ENCODE data around the gene MAPKAP1.

MAPKAP1 gene

DNA sequence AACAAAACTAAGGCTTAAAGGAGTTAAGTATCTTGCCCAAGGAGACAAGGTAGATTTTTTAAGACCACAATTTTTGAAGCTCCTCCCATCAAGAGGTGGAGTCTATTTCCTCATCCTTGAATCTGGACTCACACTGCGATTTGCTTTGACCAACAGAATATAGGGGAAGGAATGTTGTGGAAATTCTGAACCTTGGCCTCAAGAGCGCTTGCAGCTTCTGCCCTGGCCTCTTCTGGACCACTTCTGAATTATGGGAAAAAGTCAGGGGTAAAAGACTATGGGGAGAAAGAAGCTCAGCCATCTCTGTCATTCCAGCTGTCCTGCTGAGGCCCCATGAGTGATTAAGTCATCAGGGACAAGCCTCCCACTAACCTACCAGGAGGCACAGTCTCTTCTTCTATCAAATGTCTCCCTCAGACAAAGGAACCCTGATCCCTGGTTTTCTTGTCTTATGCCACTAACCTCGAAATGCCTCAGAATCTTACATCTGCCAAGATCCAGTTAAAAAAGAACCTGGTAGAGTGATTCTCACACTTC lies 25.9 kb downstream of the MAPKAP1 start:
- no peak for ATAC-seq

GRCh38 chr9:125680445-125680844 lies 26.6 kb downstream of the MAPKAP1 start:
- ATAC-seq: no peak
- TF ChIP-seq, protein P1, sequence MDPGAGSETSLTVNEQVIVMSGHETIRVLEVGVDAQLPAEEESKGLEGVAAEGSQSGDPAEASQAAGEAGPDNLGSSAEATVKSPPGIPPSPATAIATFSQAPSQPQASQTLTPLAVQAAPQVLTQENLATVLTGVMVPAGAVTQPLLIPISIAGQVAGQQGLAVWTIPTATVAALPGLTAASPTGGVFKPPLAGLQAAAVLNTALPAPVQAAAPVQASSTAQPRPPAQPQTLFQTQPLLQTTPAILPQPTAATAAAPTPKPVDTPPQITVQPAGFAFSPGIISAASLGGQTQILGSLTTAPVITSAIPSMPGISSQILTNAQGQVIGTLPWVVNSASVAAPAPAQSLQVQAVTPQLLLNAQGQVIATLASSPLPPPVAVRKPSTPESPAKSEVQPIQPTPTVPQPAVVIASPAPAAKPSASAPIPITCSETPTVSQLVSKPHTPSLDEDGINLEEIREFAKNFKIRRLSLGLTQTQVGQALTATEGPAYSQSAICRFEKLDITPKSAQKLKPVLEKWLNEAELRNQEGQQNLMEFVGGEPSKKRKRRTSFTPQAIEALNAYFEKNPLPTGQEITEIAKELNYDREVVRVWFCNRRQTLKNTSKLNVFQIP (CRISPR knock-in tag; IDR thresholded peaks at IDR 0.05; ENCODE audit: borderline replicate concordance, low read depth): no peak
- TF ChIP-seq ZNF8 (CRISPR knock-in tag; IDR thresholded peaks at IDR 0.05) (no peak), ZC3H10 (CRISPR knock-in tag; IDR thresholded peaks at IDR 0.05) (no peak), ARNTL (CRISPR knock-in tag; IDR thresholded peaks at IDR 0.05; ENCODE audit: borderline replicate concordance, low read depth) (no peak), ESRRG (CRISPR knock-in tag; IDR thresholded peaks at IDR 0.05) (no peak), ZNF565 (CRISPR knock-in tag; conservative IDR thresholded peaks at IDR 0.05; ENCODE audit: low read depth) (no peak), CSDC2 (CRISPR knock-in tag; IDR thresholded peaks at IDR 0.05) (no peak), RARB (CRISPR knock-in tag; IDR thresholded peaks at IDR 0.05) (no peak), TCF4 (CRISPR knock-in tag; IDR thresholded peaks at IDR 0.05; ENCODE audit: borderline replicate concordance) (no peak)

More for the DNA sequence above, 25.9 kb downstream of the MAPKAP1 start:
- TF ChIP-seq BACH2 (CRISPR knock-in tag; IDR thresholded peaks at IDR 0.05; ENCODE audit: borderline replicate concordance) (no peak), ZC3H10 (CRISPR knock-in tag; IDR thresholded peaks at IDR 0.05) (no peak), ESRRG (CRISPR knock-in tag; IDR thresholded peaks at IDR 0.05) (no peak), ZFP3 (CRISPR knock-in tag; IDR thresholded peaks at IDR 0.05) (no peak), ISL1 (CRISPR knock-in tag; IDR thresholded peaks at IDR 0.05) (no peak), PPARA (CRISPR knock-in tag; IDR thresholded peaks at IDR 0.05; ENCODE audit: borderline replicate concordance) (no peak), SNAI2 (CRISPR knock-in tag; IDR thresholded peaks at IDR 0.05) (no peak), ZFP30 (CRISPR knock-in tag; IDR thresholded peaks at IDR 0.05) (no peak), GLIS3 (CRISPR knock-in tag; IDR thresholded peaks at IDR 0.05) (no peak)
- TF ChIP-seq, protein P2, sequence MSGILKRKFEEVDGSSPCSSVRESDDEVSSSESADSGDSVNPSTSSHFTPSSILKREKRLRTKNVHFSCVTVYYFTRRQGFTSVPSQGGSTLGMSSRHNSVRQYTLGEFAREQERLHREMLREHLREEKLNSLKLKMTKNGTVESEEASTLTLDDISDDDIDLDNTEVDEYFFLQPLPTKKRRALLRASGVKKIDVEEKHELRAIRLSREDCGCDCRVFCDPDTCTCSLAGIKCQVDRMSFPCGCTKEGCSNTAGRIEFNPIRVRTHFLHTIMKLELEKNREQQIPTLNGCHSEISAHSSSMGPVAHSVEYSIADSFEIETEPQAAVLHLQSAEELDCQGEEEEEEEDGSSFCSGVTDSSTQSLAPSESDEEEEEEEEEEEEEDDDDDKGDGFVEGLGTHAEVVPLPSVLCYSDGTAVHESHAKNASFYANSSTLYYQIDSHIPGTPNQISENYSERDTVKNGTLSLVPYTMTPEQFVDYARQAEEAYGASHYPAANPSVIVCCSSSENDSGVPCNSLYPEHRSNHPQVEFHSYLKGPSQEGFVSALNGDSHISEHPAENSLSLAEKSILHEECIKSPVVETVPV (CRISPR knock-in tag; IDR thresholded peaks at IDR 0.05): no peak
- TF ChIP-seq, protein P3, sequence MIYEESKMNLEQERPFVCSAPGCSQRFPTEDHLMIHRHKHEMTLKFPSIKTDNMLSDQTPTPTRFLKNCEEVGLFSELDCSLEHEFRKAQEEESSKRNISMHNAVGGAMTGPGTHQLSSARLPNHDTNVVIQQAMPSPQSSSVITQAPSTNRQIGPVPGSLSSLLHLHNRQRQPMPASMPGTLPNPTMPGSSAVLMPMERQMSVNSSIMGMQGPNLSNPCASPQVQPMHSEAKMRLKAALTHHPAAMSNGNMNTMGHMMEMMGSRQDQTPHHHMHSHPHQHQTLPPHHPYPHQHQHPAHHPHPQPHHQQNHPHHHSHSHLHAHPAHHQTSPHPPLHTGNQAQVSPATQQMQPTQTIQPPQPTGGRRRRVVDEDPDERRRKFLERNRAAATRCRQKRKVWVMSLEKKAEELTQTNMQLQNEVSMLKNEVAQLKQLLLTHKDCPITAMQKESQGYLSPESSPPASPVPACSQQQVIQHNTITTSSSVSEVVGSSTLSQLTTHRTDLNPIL (CRISPR knock-in tag; IDR thresholded peaks at IDR 0.05; ENCODE audit: low read depth): no peak

- ATAC-seq: no peak
- TF ChIP-seq RARB (CRISPR knock-in tag; IDR thresholded peaks at IDR 0.05): no peak
- no peak for TF ChIP-seq TSHZ2 (CRISPR knock-in tag; IDR thresholded peaks at IDR 0.05)
- TF ChIP-seq, protein P3 (CRISPR knock-in tag; IDR thresholded peaks at IDR 0.05; ENCODE audit: low read depth): no peak
- no peak for TF ChIP-seq TCF4 (CRISPR knock-in tag; IDR thresholded peaks at IDR 0.05; ENCODE audit: borderline replicate concordance)
- TF ChIP-seq, protein P2 (CRISPR knock-in tag; IDR thresholded peaks at IDR 0.05): no peak
- no peak for TF ChIP-seq ZC3H10 (CRISPR knock-in tag; IDR thresholded peaks at IDR 0.05)
- TF ChIP-seq BACH2 (CRISPR knock-in tag; IDR thresholded peaks at IDR 0.05; ENCODE audit: borderline replicate concordance): no peak
- TF ChIP-seq ZFP30 (CRISPR knock-in tag; IDR thresholded peaks at IDR 0.05): no peak
- no peak for TF ChIP-seq SNAI2 (CRISPR knock-in tag; IDR thresholded peaks at IDR 0.05)
- no peak for TF ChIP-seq ZFP3 (CRISPR knock-in tag; IDR thresholded peaks at IDR 0.05)
- no peak for TF ChIP-seq ISL1 (CRISPR knock-in tag; IDR thresholded peaks at IDR 0.05)
- no peak for TF ChIP-seq PATZ1 (CRISPR knock-in tag; IDR thresholded peaks at IDR 0.05; ENCODE audit: borderline replicate concordance)
- TF ChIP-seq ZNF8 (CRISPR knock-in tag; IDR thresholded peaks at IDR 0.05): no peak
- no peak for TF ChIP-seq ESRRG (CRISPR knock-in tag; IDR thresholded peaks at IDR 0.05)
- no peak for TF ChIP-seq ZNF565 (CRISPR knock-in tag; conservative IDR thresholded peaks at IDR 0.05; ENCODE audit: low read depth)
These were observed 27.3 kb downstream of the MAPKAP1 start for GRCh38 chr9:125679597-125680189.
